Measurements from ENCODE around the gene GSC. TPM values are rescaled to one million over a fixed set of nuclear protein-coding genes. Genes with fewer than 3 reads are reported as not detected.

The GSC gene
- total and polyA plus RNA-seq, 2 experiments from 2014 or later = 0.27 to 0.97 TPM

DNA sequence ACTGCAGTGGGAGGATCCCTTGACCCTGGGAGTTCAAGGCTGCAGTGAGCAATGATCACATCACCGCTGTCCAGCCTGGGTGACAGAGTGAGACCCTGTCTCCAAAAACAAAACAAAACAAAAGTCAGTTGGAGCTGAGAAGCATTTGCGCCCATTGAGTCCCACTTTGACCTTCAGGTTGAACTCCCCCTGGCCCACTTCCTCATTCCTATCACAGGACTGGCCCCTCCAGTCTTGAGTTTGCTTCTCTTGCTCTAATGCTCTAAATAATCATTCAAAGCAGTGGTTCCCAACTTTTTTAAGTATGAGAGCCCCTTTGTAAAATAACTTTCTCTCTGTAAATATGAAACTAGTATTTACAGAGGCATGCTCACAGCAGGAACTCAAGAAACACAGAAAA, 28.0 kb upstream of the GSC start:
- ATAC-seq (no peak), DNase-seq (ENCODE audit: low spot score) (no peak)
- no peaks in the 10 kb centered on the region for H3K27me3 Mint-ChIP-seq (ENCODE audit: insufficient read depth, low read depth, poor library complexity)
- H3K9me2 ChIP-seq (ENCODE audit: insufficient read depth) = no peaks in the 10 kb centered on the region
- no peak overlapping the region for H3K27ac Mint-ChIP-seq
- no peaks in the 10 kb centered on the region for H3K36me3 Mint-ChIP-seq (ENCODE audit: low read depth)
- H3K27ac ChIP-seq (ENCODE audit: low read depth) = no peak overlapping the region
- H3K79me2 ChIP-seq (replicated peaks; ENCODE audit: insufficient read depth) = no peaks in the 10 kb centered on the region
- no peaks in the 10 kb centered on the region for H3K4me1 ChIP-seq (ENCODE audit: insufficient read depth)
- H3K4me1 Mint-ChIP-seq = no peaks in the 10 kb centered on the region
- H3K36me3 ChIP-seq (ENCODE audit: insufficient read depth) = no peaks in the 10 kb centered on the region
- no peaks in the 10 kb centered on the region for H3F3A ChIP-seq (replicated peaks; ENCODE audit: low read depth)
- H4K20me1 ChIP-seq (replicated peaks; ENCODE audit: insufficient read depth) = no peaks in the 10 kb centered on the region
- no peaks in the 10 kb centered on the region for H3K27me3 ChIP-seq (ENCODE audit: insufficient read depth)
- no peak overlapping the region for H2AFZ ChIP-seq
- no peak for TF ChIP-seq EZH2phosphoT487 (IDR thresholded peaks at IDR 0.05; ENCODE audit: unreplicated experiment)
- TF ChIP-seq, protein P1, sequence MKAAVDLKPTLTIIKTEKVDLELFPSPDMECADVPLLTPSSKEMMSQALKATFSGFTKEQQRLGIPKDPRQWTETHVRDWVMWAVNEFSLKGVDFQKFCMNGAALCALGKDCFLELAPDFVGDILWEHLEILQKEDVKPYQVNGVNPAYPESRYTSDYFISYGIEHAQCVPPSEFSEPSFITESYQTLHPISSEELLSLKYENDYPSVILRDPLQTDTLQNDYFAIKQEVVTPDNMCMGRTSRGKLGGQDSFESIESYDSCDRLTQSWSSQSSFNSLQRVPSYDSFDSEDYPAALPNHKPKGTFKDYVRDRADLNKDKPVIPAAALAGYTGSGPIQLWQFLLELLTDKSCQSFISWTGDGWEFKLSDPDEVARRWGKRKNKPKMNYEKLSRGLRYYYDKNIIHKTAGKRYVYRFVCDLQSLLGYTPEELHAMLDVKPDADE (IDR thresholded peaks at IDR 0.05) = no peak
- no peak for TF ChIP-seq CTCF (conservative IDR thresholded peaks at IDR 0.05; ENCODE audit: low read depth in 2 of 2)
- TF ChIP-seq ZNF462 (CRISPR knock-in tag; IDR thresholded peaks at IDR 0.05) = no peak
- no peak for TF ChIP-seq ZNF331 (CRISPR knock-in tag; IDR thresholded peaks at IDR 0.05; ENCODE audit: low read depth)
- no peak for TF ChIP-seq NANOG (IDR thresholded peaks at IDR 0.05; ENCODE audit: borderline replicate concordance)
- no peak for TF ChIP-seq STAT1 (IDR thresholded peaks at IDR 0.05; ENCODE audit: unreplicated experiment)
- no peak for TF ChIP-seq ZNF114 (CRISPR knock-in tag; IDR thresholded peaks at IDR 0.05)
- TF ChIP-seq, protein P2, sequence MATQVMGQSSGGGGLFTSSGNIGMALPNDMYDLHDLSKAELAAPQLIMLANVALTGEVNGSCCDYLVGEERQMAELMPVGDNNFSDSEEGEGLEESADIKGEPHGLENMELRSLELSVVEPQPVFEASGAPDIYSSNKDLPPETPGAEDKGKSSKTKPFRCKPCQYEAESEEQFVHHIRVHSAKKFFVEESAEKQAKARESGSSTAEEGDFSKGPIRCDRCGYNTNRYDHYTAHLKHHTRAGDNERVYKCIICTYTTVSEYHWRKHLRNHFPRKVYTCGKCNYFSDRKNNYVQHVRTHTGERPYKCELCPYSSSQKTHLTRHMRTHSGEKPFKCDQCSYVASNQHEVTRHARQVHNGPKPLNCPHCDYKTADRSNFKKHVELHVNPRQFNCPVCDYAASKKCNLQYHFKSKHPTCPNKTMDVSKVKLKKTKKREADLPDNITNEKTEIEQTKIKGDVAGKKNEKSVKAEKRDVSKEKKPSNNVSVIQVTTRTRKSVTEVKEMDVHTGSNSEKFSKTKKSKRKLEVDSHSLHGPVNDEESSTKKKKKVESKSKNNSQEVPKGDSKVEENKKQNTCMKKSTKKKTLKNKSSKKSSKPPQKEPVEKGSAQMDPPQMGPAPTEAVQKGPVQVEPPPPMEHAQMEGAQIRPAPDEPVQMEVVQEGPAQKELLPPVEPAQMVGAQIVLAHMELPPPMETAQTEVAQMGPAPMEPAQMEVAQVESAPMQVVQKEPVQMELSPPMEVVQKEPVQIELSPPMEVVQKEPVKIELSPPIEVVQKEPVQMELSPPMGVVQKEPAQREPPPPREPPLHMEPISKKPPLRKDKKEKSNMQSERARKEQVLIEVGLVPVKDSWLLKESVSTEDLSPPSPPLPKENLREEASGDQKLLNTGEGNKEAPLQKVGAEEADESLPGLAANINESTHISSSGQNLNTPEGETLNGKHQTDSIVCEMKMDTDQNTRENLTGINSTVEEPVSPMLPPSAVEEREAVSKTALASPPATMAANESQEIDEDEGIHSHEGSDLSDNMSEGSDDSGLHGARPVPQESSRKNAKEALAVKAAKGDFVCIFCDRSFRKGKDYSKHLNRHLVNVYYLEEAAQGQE (IDR thresholded peaks at IDR 0.05; ENCODE audit: unreplicated experiment) = no peak
- TF ChIP-seq JUNB (IDR thresholded peaks at IDR 0.05; ENCODE audit: unreplicated experiment) = no peak
- TF ChIP-seq EZH2 (IDR thresholded peaks at IDR 0.05; ENCODE audit: low read depth, unreplicated experiment) = no peak
- TF ChIP-seq POLR2AphosphoS5 (IDR thresholded peaks at IDR 0.05; ENCODE audit: low read depth) = no peak
- TF ChIP-seq CREB1 (CRISPR knock-in tag; IDR thresholded peaks at IDR 0.05; ENCODE audit: low read depth) = no peak
- no peak overlapping the region for H3K4me3 Mint-ChIP-seq
- H3K4me3 ChIP-seq = no peak overlapping the region
- H3K9me3 Mint-ChIP-seq = no peaks in the 10 kb centered on the region
- no peak overlapping the region for H3K4me2 ChIP-seq
